KBM-7 (cell line): ENCODE measurements around the gene ZNF18.

ENCODE experiments used
- DNase-seq: peaks from one replicate; pipeline ENCODE4 v3.0.0-alpha.2; 2015
- in situ Hi-C: fragments of 300-500 bp; cut with MboI; formaldehyde crosslinking; loops from 2 replicates; pipeline ENCODE4 v1.14.3; 2020; ENCODE audit warnings: low sequenced_read_pairs, low pct_unique_long_range_greater_than_20kb, mixed read lengths

The ZNF18 gene

GRCh38 chr17:11932337-11932898 is 64.9 kb downstream of the ZNF18 start:
- in situ Hi-C loops = no loop called here
- no peak for DNase-seq

GRCh38 chr17:11928436-11928835 is 68.8 kb downstream of the ZNF18 start:
- in situ Hi-C loops = no loop called here
- DNase-seq = no peak
